Keratinocyte (primary cell): ENCODE results near the gene CPLANE2. TPM values are rescaled to one million over a fixed set of nuclear protein-coding genes. Genes with fewer than 3 reads are reported as not detected.

Experiments
- DNase-seq: peaks from one replicate; pipeline ENCODE4 v3.0.0-alpha.2; 2011; ENCODE audit warnings: low read depth, missing footprints, low spot score
- FAIRE-seq: peaks from 2 replicates; lab custom pipeline; 2011; peaks lifted over from hg19 to GRCh38; lab: Jason Lieb, UNC
- H2AFZ ChIP-seq: 2 replicates; pipeline ENCODE4 v1.6.0; 2012; ENCODE audit warnings: low read length, control low read depth, inconsistent platforms; ENCODE audit not compliant: control insufficient read depth
- H3K27ac ChIP-seq: 2 replicates; pipeline ENCODE4 v1.5.1; 2011; ENCODE audit warnings: low read length; ENCODE audit not compliant: control insufficient read depth, insufficient read depth
- H3K27me3 ChIP-seq: 3 replicates; pipeline ENCODE4 v1.6.0; 2011; ENCODE audit warnings: low read length; ENCODE audit not compliant: control insufficient read depth, insufficient read depth; ENCODE audit errors: extremely low read depth
- H3K36me3 ChIP-seq, 2 experiments: 2 replicates in 1 of 2; 3 replicates in 1 of 2; pipeline ENCODE4 v1.5.1; 2011; ENCODE audit warnings: low read length in 2 of 2, mild to moderate bottlenecking in 1 of 2; ENCODE audit not compliant: control insufficient read depth in 2 of 2, insufficient read depth in 2 of 2; ENCODE audit errors: extremely low read depth in 1 of 2
- H3K4me1 ChIP-seq: 3 replicates; pipeline ENCODE4 v1.5.1; 2011; ENCODE audit warnings: low read length; ENCODE audit not compliant: control insufficient read depth, insufficient read depth; ENCODE audit errors: extremely low read depth
- H3K4me2 ChIP-seq: 3 replicates; pipeline ENCODE4 v1.6.0; 2011; ENCODE audit warnings: low read depth, low read length; ENCODE audit not compliant: control insufficient read depth, insufficient read depth; ENCODE audit errors: extremely low read depth
- H3K4me3 ChIP-seq, 3 experiments: fragments of 200-600 bp in 1 of 3; sonication (generic) in 1 of 3; 2 replicates in 2 of 3; 3 replicates in 1 of 3; pipeline ENCODE4 v1.5.1; 2011 to 2016; ENCODE audit warnings: low read length in 3 of 3, mild to moderate bottlenecking in 3 of 3, control low read depth in 2 of 3, inconsistent platforms in 1 of 3, low read depth in 1 of 3, mixed read lengths in 1 of 3, mixed run types in 1 of 3, moderate library complexity in 1 of 3; ENCODE audit not compliant: control insufficient read depth in 2 of 3, insufficient read depth in 2 of 3; ENCODE audit errors: extremely low read depth in 1 of 3
- H3K79me2 ChIP-seq: 2 replicates; pipeline ENCODE4 v1.6.0; 2012; ENCODE audit warnings: low read length; ENCODE audit not compliant: control insufficient read depth, insufficient read depth
- H3K9ac ChIP-seq: 3 replicates; pipeline ENCODE4 v1.6.0; 2011; ENCODE audit warnings: low read length; ENCODE audit not compliant: control insufficient read depth, insufficient read depth; ENCODE audit errors: extremely low read depth
- H3K9me1 ChIP-seq: 3 replicates; pipeline ENCODE4 v1.6.0; 2011; ENCODE audit warnings: low read length; ENCODE audit not compliant: control insufficient read depth, insufficient read depth; ENCODE audit errors: extremely low read depth
- H3K9me3 ChIP-seq: 2 replicates; pipeline ENCODE4 v1.5.1; 2012; ENCODE audit warnings: low read depth, low read length; ENCODE audit not compliant: control insufficient read depth
- H4K20me1 ChIP-seq: 3 replicates; pipeline ENCODE4 v1.6.0; 2011; ENCODE audit warnings: low read length; ENCODE audit not compliant: control insufficient read depth, insufficient read depth; ENCODE audit errors: extremely low read depth
- EZH2 ChIP-seq: IDR thresholded peaks from one replicate; pipeline ENCODE4 v1.6.1; 2012; ENCODE audit warnings: inconsistent platforms, mild to moderate bottlenecking, low read length, moderate library complexity
- dilution Hi-C: fragments of 300-500 bp; cut with MboI; formaldehyde crosslinking; loops from one replicate; pipeline ENCODE4 v1.7.0; 2020; ENCODE audit warnings: low sequenced_read_pairs; ENCODE audit not compliant: extremely low pct_ligation_motif_present
- polyA plus RNA-seq, 5 experiments: library from polyadenylated mRNA; depleted of rRNA in 3 of 5; stranded (reverse) in 3 of 5; stranded (forward) in 1 of 5; unstranded in 1 of 5; fragments of >200 nt; gene quantifications; 1 replicate in 1 of 5; 2 replicates in 3 of 5; 3 replicates in 1 of 5; pipeline versions ENCODE4 v1.2.1 to v1.2.3, GENCODE V29; 2011 to 2012; ENCODE audit warnings: missing spikeins in 2 of 5, low read depth in 1 of 5, low replicate concordance in 1 of 5
- TF ChIP-seq, protein P1 (sequence below), 3 experiments: IDR thresholded peaks in 1 of 3; conservative IDR thresholded peaks in 1 of 3; optimal IDR thresholded peaks in 1 of 3; 2 replicates in 2 of 3; 3 replicates in 1 of 3; pipeline versions ENCODE3 to v1.5.1; 2011; ENCODE audit warnings: low read length in 3 of 3, mild to moderate bottlenecking in 3 of 3, moderate library complexity in 2 of 3, control low read depth in 1 of 3, inconsistent platforms in 1 of 3; ENCODE audit not compliant: insufficient read depth in 2 of 3; ENCODE audit errors: extremely low read depth in 1 of 3

CPLANE2 gene
- polyA plus RNA-seq, 1 donor (not counting 4 experiments of a cell fraction or from before 2014, with no cell fraction given): 2.5 TPM

- Histone ChIP-seq H3K9me1 (no peaks in the 10 kb centered on the region), H3K4me2 (no peak overlapping the region), H3K27ac (no peak overlapping the region), H3K9ac (no peak overlapping the region), H3K27me3 (no peaks in the 10 kb centered on the region), H3K79me2 (no peaks in the 10 kb centered on the region), H3K4me3 (no peak overlapping the region), H3K4me1 (no peaks in the 10 kb centered on the region), H2AFZ (no peak overlapping the region), H3K36me3 (no peaks in the 10 kb centered on the region), H3K9me3 (no peaks in the 10 kb centered on the region), H4K20me1 (no peaks in the 10 kb centered on the region)
- DNase-seq: no peak
- dilution Hi-C loops: no loop called here
- FAIRE-seq: no peak
- TF ChIP-seq, protein P1, sequence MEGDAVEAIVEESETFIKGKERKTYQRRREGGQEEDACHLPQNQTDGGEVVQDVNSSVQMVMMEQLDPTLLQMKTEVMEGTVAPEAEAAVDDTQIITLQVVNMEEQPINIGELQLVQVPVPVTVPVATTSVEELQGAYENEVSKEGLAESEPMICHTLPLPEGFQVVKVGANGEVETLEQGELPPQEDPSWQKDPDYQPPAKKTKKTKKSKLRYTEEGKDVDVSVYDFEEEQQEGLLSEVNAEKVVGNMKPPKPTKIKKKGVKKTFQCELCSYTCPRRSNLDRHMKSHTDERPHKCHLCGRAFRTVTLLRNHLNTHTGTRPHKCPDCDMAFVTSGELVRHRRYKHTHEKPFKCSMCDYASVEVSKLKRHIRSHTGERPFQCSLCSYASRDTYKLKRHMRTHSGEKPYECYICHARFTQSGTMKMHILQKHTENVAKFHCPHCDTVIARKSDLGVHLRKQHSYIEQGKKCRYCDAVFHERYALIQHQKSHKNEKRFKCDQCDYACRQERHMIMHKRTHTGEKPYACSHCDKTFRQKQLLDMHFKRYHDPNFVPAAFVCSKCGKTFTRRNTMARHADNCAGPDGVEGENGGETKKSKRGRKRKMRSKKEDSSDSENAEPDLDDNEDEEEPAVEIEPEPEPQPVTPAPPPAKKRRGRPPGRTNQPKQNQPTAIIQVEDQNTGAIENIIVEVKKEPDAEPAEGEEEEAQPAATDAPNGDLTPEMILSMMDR (optimal IDR thresholded peaks at IDR 0.05 in 1 of 3, IDR thresholded peaks at IDR 0.05 in 1 of 3, conservative IDR thresholded peaks at IDR 0.05 in 1 of 3; ENCODE audit: extremely low read depth in 1 of 3, insufficient read depth in 2 of 3, low read length in 3 of 3): no peak
- no peak for TF ChIP-seq EZH2
Measured at GRCh38 chr1:16267690-16268180, 30.8 kb upstream of the CPLANE2 start.

DNA sequence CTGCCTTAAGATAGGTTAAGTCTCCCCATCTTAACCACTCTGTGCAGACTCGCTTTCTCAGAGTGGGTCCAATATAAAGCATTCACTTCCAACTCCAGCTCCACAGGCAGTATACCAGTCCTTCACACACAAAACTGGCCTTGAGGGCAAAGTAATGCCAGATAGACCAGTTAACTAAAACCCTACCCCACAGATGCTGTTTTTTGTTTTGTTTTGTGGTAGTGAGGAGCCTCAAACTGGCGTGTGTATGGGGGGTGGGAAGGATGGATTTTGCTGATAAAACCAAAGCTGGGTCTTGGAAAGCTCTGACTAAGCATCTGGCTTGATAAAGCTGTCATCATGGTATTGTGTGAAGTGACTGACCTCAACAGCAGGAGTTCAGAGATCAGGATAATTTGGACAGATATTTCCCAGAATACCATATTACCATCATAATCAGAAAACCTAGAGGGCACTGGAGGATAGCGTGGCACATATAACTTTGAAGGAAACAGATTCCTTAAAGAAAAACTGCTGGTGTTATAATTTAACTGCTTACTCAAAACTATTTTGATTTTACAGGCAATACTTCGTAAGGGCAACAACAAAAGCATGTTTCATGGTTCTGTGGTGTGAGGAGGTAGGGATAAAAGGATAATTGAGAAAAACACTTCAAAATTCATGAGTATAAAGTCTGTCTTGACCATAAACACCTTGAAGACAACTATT lies 29.6 kb upstream of the CPLANE2 start:
- TF ChIP-seq, protein P1 (optimal IDR thresholded peaks at IDR 0.05 in 1 of 3, IDR thresholded peaks at IDR 0.05 in 1 of 3, conservative IDR thresholded peaks at IDR 0.05 in 1 of 3; ENCODE audit: extremely low read depth in 1 of 3, insufficient read depth in 2 of 3, low read length in 3 of 3): no peak
- no peak for TF ChIP-seq EZH2
- H3K9ac ChIP-seq: no peak overlapping the region
- no peaks in the 10 kb centered on the region for H3K4me1 ChIP-seq
- no peaks in the 10 kb centered on the region for H3K79me2 ChIP-seq
- no peaks in the 10 kb centered on the region for H3K27me3 ChIP-seq
- H3K9me1 ChIP-seq: no peaks in the 10 kb centered on the region
- no peak overlapping the region for H3K4me2 ChIP-seq
- H3K27ac ChIP-seq: no peak overlapping the region
- no peaks in the 10 kb centered on the region for H3K9me3 ChIP-seq
- FAIRE-seq: no peak
- H3K36me3 ChIP-seq: no peaks in the 10 kb centered on the region
- H4K20me1 ChIP-seq: no peaks in the 10 kb centered on the region
- no peak overlapping the region for H3K4me3 ChIP-seq
- no peak for DNase-seq
- dilution Hi-C loops: no loop called here
- no peak overlapping the region for H2AFZ ChIP-seq
